Right lobe of liver (tissue), 4 donors: ENCODE results near the gene ATP13A3.

Source experiments
- POLR2A ChIP-seq: fragments of 450-650 bp; IDR thresholded peaks from one replicate; pipeline ENCODE4 v1.6.1; 2017; ENCODE audit warnings: antibody characterized with exemption, mild to moderate bottlenecking
- TF ChIP-seq, protein P1 (sequence below), 4 donors: fragments of 200-600 bp in 3 of 4; fragments of 450-650 bp in 1 of 4; IDR thresholded peaks; one replicate each; pipeline versions ENCODE4 v1.5.1 to v1.8.0; 2016 to 2022; ENCODE audit warnings: antibody characterized with exemption in 4 of 4, mild to moderate bottlenecking in 2 of 4
- donor health status: DM: no; HTN: no; CAD: no.
- donor health status: DM: no; HTN: no; CAD: no.
- donor health status: DM: no; HTN: yes; CAD: no.

DNA sequence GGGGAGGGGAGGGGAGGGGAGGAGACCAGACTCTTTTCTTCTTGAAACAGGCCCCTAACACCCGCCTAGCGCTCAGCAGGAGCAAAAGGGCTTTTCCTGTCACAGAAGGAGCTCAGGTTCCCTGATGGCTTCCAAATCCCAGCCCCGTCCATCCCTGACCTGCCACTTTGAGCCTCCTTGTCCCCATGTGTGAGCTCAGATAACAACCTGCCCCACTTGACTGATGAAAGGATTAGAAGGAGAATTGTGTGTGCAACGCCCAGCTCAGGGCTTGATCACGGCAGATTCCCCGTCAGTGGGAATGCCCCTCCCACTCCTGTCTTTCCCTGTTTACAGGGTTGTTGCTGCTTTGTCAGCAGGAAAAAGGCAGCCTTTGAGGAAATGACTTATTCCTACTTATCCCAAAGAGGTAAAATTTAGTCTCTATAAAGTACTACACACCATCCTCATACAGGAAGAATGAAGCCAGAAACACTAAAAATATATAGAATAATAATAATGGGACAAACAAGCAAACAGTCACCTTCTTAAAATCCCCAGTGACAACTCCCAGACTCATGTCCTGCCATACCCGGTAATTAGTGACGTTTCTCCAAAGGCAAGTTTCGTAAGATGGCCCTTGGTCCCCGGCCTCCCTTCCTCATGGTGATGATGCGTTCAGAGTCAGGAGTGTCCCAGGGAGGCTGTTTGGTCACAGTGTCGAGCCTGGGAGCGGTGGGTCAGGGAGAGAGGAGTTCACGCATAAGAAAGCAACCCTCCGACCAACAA, 111.1 kb downstream of the ATP13A3 start:
- no peak for TF ChIP-seq POLR2A
- TF ChIP-seq, protein P1, sequence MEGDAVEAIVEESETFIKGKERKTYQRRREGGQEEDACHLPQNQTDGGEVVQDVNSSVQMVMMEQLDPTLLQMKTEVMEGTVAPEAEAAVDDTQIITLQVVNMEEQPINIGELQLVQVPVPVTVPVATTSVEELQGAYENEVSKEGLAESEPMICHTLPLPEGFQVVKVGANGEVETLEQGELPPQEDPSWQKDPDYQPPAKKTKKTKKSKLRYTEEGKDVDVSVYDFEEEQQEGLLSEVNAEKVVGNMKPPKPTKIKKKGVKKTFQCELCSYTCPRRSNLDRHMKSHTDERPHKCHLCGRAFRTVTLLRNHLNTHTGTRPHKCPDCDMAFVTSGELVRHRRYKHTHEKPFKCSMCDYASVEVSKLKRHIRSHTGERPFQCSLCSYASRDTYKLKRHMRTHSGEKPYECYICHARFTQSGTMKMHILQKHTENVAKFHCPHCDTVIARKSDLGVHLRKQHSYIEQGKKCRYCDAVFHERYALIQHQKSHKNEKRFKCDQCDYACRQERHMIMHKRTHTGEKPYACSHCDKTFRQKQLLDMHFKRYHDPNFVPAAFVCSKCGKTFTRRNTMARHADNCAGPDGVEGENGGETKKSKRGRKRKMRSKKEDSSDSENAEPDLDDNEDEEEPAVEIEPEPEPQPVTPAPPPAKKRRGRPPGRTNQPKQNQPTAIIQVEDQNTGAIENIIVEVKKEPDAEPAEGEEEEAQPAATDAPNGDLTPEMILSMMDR (IDR thresholded peaks at IDR 0.05): no peak
